Measurements from ENCODE around the gene SLC38A10.

DNA sequence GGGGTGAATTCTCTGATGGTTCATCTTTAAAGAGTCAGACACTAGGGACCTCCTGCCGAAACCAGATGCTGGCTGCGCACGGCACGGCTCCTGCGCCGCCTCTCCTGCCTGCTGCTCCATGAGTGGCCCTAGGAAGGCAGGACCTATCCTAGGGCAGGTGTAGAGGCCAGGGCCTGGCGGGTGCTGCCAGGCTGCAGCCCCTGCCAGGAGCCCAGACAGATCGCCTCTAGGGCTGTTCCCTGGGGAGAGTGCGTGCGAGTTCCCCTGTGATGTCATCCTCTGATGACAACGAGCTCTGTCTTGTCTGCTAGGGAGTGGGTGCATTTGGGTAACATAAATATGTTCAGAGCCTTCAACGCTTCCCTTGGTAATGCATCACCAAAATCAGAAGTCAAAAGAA lies 23.9 kb downstream of the SLC38A10 start:
- TF ChIP-seq, protein P1, sequence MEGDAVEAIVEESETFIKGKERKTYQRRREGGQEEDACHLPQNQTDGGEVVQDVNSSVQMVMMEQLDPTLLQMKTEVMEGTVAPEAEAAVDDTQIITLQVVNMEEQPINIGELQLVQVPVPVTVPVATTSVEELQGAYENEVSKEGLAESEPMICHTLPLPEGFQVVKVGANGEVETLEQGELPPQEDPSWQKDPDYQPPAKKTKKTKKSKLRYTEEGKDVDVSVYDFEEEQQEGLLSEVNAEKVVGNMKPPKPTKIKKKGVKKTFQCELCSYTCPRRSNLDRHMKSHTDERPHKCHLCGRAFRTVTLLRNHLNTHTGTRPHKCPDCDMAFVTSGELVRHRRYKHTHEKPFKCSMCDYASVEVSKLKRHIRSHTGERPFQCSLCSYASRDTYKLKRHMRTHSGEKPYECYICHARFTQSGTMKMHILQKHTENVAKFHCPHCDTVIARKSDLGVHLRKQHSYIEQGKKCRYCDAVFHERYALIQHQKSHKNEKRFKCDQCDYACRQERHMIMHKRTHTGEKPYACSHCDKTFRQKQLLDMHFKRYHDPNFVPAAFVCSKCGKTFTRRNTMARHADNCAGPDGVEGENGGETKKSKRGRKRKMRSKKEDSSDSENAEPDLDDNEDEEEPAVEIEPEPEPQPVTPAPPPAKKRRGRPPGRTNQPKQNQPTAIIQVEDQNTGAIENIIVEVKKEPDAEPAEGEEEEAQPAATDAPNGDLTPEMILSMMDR (IDR thresholded peaks at IDR 0.05) = no peak
- TF ChIP-seq POLR2A (IDR thresholded peaks at IDR 0.05) = no peak
